ENCODE measurements around the gene NDUFA13. TPM values are rescaled to one million over a fixed set of nuclear protein-coding genes. Genes with fewer than 3 reads are reported as not detected.

The NDUFA13 gene
- polyA plus RNA-seq, 3 donors = 282 to 374 (median 324) TPM

DNA sequence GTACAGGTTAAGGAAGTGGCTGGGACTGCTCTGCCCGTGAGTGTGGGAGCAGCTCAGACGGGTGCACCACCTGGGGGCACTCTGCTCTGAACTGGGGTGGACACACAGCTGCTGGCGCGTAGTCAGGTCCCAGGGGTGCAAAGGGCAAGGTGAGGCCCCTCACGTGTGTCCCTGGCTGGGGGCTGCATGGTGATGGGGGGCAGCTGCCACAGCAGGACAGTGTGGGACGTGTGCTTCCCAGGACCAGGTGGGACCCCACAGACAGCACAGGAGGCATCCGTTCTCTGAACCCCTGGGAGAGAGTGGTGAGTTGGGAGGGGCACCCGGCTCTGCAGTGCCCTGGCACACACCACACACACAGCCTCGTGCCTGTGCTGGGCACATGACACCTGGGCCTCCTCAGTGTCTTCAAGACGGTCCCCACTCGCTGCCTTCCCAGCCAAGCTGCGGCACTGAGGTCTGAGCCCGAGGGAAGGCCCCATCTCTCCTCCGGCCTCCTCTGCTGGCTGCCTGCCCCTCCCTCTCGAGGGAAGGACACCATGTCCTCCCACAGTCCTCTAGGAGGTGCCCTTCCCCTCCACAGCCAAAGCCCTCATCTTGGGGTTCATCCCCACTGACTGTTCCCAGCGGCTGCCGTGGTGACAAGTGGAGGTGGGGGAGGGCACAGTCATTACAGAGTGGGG, 46.8 kb downstream of the NDUFA13 start:
- no peak for DNase-seq

DNA sequence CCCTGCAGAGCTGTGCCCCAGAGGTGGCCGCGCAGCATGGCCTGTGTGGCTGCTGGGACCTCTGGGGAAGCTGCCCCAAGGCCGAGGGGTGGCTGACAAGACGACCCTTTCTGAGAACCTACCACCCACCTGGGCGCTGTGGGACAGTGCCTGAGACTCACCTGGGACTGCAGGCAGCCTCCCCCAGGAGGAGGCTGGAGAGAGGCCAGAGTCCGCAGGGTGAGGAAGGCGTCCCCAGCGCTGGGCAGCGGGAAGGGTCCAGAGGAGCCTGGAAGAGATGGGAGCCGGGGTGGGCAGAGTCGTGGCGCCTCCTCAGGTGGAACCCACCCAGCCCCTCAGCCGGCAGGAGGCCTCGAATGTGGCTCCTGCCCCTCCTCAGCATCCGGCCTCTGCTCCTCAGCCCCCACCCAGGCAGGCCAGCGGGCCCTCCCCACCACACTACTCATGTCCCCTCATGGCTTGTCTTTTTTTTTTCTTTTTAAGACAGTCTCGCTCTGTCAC, 47.4 kb downstream of the NDUFA13 start:
- no peak for DNase-seq

DNA sequence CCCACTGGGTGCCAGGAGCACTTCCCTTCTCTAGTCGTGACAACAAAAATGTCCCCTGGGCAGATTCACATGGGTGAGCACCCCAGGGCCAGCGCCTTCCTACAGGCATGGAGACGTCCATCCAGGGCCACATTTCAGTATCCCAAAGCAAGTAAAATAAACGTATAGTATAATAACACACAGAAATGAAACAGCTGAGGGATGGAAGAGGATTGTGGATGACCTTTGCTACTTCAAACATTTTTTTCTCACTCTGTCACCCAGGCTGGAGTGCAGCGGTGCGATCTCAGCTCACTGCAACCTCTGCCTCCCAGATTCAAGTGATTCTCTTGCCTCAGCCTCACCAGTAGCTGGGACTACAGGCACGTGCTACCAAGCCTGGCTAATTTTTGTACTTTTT, 50.3 kb downstream of the NDUFA13 start:
- DNase-seq = no peak

DNA sequence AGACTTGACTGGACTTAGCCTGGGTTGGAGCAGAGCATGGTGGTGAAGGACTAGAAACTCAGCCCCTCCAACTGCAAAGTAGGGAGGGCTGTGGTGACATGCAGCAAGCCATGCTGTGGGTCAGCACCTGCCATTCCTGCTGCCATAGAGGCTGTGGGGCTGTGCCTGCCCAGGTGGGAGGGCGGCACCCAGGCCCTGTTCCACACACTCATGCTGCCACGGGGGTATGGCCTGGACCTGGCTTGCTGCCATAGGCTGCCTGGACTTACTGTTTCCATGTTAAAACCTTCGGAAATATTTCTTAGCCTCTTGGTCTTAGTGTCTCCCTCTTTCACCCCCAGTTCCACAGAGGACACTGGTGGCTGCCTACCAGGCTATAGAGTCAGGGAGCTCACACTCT, 51.4 kb downstream of the NDUFA13 start:
- DNase-seq = no peak

DNA sequence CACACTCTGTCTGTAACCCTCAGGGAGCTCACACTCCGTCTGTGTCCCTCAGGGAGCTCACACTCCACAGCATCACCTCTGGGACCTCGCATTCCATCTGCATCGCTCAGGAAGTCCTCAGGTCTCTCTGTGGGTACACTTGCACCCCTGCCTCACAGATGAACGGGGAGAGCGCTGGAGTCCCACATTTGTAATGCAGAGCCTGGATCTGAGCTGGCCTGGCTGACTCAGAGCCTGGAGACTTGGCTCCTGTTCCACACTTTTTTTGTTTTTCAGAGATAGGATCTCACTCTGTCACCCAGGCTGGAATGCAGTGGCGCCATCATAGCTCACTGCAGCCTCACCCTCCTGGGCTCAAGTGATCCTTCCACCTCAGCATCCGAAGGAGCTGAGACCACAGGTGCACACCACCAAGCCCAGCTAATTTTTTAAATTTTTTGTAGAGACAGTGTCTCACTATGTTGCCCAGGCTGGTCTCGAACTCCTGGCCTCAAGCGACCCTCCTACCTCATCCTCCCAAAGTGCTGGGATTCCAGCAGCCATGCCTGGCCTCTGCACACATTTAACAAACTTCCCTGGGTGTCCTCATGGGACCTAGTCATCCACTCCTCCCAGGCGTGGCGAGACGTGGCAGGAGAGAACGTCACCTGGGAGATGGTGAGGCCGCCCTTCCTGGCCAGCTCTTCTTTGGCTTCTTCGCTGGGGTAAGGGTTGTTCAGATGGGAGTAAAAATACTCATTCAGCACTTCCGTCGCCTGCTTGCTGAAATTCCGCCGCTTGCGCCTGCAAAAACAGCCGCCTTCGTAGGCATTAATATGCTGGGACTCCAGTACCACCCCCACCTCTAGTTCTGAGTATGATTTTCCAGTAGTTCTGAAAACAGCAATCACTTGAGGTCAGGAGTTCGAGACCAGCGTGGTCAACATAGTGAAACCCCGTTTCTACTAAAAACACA, 53.1 kb downstream of the NDUFA13 start:
- no peak for DNase-seq

DNA sequence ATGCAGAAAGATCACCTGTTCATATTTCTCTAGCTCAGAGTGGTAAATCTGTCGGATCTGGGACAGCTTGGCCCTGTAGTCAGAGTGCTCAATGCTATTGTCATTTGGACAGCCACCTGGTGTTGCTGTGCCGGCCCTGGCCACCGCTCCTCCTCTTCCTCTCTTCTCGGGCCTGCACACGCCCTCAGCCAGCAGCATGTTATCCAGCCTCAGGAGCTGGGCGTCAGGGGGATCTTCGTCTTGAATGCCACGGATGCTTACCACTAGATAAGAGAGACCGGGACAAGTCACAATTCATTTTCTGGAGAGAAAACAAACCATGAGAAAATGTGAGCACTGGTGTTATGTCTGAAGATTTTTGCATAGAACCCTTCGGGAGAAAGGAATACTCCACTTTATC, 54.5 kb downstream of the NDUFA13 start:
- DNase-seq = no peak

DNA sequence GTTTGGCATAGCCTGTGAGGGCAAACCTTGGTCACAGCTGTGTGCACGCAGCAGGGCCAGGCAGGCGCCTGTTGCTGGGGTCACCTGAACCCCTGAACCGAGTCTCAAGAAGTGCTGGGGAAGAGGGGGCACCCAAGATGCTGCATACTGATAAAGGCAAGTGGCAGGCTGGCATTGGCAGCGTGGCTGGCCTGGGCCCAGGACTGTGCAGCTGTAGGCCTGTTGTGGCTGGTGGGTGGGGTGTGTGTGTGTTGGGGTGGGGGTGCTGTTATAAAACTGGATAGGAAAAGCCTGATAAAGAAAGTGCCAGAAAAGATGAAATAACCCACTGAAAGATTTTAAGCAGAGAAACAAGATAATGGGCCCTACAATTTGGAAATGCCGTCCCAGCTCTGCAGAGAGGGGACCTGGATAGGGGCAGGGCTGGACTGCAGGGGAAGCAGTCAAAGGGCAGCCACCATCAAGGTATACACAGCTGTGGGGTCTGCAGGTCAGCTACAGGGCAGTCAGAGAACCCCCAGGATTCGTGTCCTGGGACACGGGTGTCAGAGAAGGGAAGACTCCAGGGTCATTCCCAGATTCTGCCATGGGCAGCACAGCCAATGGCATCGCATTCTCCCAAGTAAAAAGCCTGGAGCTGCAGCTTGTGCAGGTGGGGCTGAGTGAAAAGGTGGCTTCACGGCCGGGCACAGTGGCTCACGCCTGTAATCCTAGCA, 55.2 kb downstream of the NDUFA13 start:
- no peak for DNase-seq

DNA sequence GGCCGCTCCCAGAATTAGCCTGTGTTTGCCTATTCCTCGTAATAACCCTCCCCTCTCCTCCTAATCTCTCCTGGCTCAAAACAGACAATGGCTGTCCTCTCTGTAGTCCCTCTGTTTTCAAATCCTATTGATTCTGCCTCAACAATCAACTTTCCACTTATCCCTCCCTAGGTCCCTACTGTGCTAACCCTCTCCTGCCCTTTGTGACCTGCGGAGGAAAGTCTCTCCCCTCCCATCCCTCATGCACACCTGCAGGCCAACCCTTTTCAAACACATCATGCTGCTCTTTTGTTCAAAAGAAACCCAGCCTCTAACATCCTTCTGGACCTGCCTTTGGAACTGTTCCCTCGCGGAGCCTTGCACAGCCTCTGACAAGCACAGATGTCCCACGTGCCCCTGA, 59.4 kb downstream of the NDUFA13 start:
- no peak for DNase-seq

Other genes with a start within 250 kb of the NDUFA13 start
- 1 to 10 TPM; 3.0 to 4.3 (median 3.6) TPM for gene TM6SF2, start 242.9 kb upstream of the NDUFA13 start, polyA plus RNA-seq (ENCODE audit: insufficient read length in 3 of 3)
- 10 to 100 TPM; 61.9 to 70.3 (median 67.9) TPM for gene SUGP1, start 195.7 kb upstream of the NDUFA13 start, polyA plus RNA-seq (ENCODE audit: insufficient read length in 3 of 3)
- 10 to 100 TPM; 45.1 to 85.6 (median 82.5) TPM for gene MAU2, start 195.4 kb upstream of the NDUFA13 start, polyA plus RNA-seq (ENCODE audit: insufficient read length in 3 of 3)
- gene GATAD2A, start 110.5 kb upstream of the NDUFA13 start, polyA plus RNA-seq (ENCODE audit: insufficient read length in 3 of 3) = 10 to 100 TPM; 48.7 to 61.4 (median 56.4) TPM
- gene TSSK6, start 677 bp upstream of the NDUFA13 start, polyA plus RNA-seq (ENCODE audit: insufficient read length in 3 of 3) = 1 to 10 TPM; 1.2 to 2.3 (median 1.5) TPM
- gene YJEFN3, start 12.7 kb downstream of the NDUFA13 start, polyA plus RNA-seq (ENCODE audit: insufficient read length in 3 of 3) = 10 to 100 TPM in 2 of 3 donors, 1 to 10 TPM in 1; 5.5 to 15.2 (median 12.4) TPM
- under 1 TPM; 0.16 to 0.27 (median 0.21) TPM for gene CILP2, start 22.0 kb downstream of the NDUFA13 start, polyA plus RNA-seq (ENCODE audit: insufficient read length in 3 of 3)
- 1 to 10 TPM; 3.8 to 7.6 (median 5.8) TPM for gene PBX4, start 102.5 kb downstream of the NDUFA13 start, polyA plus RNA-seq (ENCODE audit: insufficient read length in 3 of 3)
- gene LPAR2, start 112.0 kb downstream of the NDUFA13 start, polyA plus RNA-seq (ENCODE audit: insufficient read length in 3 of 3) = 10 to 100 TPM; 33.1 to 34.6 (median 33.7) TPM
- gene GMIP, start 127.4 kb downstream of the NDUFA13 start, polyA plus RNA-seq (ENCODE audit: insufficient read length in 3 of 3) = 1 to 10 TPM; 4.9 to 7.0 (median 6.6) TPM
- gene ATP13A1, start 147.5 kb downstream of the NDUFA13 start, polyA plus RNA-seq (ENCODE audit: insufficient read length in 3 of 3) = 10 to 100 TPM; 55.3 to 66.9 (median 59.9) TPM
- gene ZNF101, start 152.6 kb downstream of the NDUFA13 start, polyA plus RNA-seq (ENCODE audit: insufficient read length in 3 of 3) = 10 to 100 TPM; 13.2 to 18.4 (median 15.1) TPM
- gene ZNF14, start 216.9 kb downstream of the NDUFA13 start, polyA plus RNA-seq (ENCODE audit: insufficient read length in 3 of 3) = 10 to 100 TPM; 12.4 to 15.7 (median 12.5) TPM

Data from renal pelvis (tissue), 4 donors.